ENCODE results near the gene CAPRIN1.
"Not testable (repeated sequence)": the region's sequence is repeated elsewhere in the genome, so short reads cannot be mapped to it uniquely, and the experiment has no call there.

The CAPRIN1 gene

DNA sequence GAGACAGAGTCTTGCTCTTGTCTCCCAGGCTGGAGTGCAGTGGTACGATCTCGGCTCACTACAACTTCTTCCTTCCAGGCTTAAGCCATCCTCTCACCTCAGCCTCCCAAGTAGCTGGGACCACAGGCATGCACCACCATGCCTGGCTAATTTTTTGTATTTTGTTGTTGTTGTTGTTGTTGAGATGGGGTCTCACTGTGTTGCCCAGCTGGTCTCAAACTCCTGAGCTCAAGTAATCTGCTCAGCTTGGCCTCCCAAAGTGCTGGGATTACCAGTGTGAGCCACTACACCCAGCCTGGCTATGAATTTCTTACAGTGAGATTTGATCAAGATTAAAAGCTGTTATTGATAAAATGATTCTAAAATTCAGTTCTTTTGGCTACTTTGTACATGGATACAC lies 43.4 kb downstream of the CAPRIN1 start:
- not testable (repeated sequence) for H3K9ac ChIP-seq (ENCODE audit: low read length in 2 of 2); H3K4me3 ChIP-seq (ENCODE audit: low read length in 2 of 2)
- H3K36me3 ChIP-seq (ENCODE audit: control insufficient read depth in 2 of 2, insufficient read depth in 2 of 2, low read length in 2 of 2): peaks cover 55 to 65% of the 10 kb centered on the region in 2 donors

DNA sequence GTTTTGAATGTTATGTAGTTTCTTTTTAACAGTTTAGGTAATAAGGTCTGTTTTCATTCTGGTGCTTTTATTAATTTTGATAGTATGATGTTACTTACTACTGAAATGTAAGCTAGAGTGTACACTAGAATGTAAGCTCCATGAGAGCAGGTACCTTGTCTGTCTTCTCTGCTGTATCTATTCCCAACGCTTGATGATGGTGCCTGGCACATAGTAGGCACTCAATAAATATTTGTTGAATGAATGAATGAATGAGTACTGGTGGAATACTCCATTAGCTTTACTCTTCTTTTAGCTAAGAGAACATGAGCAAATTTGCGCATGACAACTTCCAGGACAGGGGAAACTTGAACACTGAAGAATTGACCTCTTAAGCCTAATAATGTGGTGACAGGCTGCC lies 47.3 kb downstream of the CAPRIN1 start:
- no peak overlapping the region for H3K4me3 ChIP-seq (ENCODE audit: low read length in 2 of 2)
- H3K9me3 ChIP-seq (ENCODE audit: control insufficient read depth in 2 of 2, low read length in 2 of 2): no peaks in the 10 kb centered on the region
- no peak overlapping the region for H3K27ac ChIP-seq (ENCODE audit: low read length)
- no peaks in the 10 kb centered on the region for H3K4me1 ChIP-seq (ENCODE audit: control insufficient read depth, insufficient read depth, low read length)
- H3K9ac ChIP-seq (ENCODE audit: low read length in 2 of 2): no peak overlapping the region
- H3K36me3 ChIP-seq (ENCODE audit: control insufficient read depth in 2 of 2, insufficient read depth in 2 of 2, low read length in 2 of 2): peaks cover 35 to 51% of the 10 kb centered on the region in 2 donors
- no peaks in the 10 kb centered on the region for H3K27me3 ChIP-seq (ENCODE audit: control insufficient read depth in 1 of 2, insufficient read depth in 2 of 2, low read length in 2 of 2)

More for the DNA sequence above, 43.4 kb downstream of the CAPRIN1 start:
- not testable (repeated sequence) for H3K4me1 ChIP-seq (ENCODE audit: control insufficient read depth, insufficient read depth, low read length); H3K9me3 ChIP-seq (ENCODE audit: control insufficient read depth in 2 of 2, low read length in 2 of 2); H3K27me3 ChIP-seq (ENCODE audit: control insufficient read depth in 1 of 2, insufficient read depth in 2 of 2, low read length in 2 of 2); H3K27ac ChIP-seq (ENCODE audit: low read length)

GRCh38 chr11:34104680-34105078 lies 53.1 kb downstream of the CAPRIN1 start:
- peaks cover 16% of the 10 kb centered on the region for H3K4me1 ChIP-seq (ENCODE audit: control insufficient read depth, insufficient read depth, low read length)
- H3K9ac ChIP-seq (ENCODE audit: low read length in 2 of 2): peak overlapping the region; percentile 97 to 100
- peak overlapping the region; percentile 99 for H3K27ac ChIP-seq (ENCODE audit: low read length)
- H3K4me3 ChIP-seq (ENCODE audit: low read length in 2 of 2): peak overlapping the region; percentile 95 to 98
- H3K9me3 ChIP-seq (ENCODE audit: control insufficient read depth in 2 of 2, low read length in 2 of 2): no peaks in the 10 kb centered on the region
- H3K27me3 ChIP-seq (ENCODE audit: control insufficient read depth in 1 of 2, insufficient read depth in 2 of 2, low read length in 2 of 2): no peaks in the 10 kb centered on the region
- peaks cover 16 to 29% of the 10 kb centered on the region in 2 donors for H3K36me3 ChIP-seq (ENCODE audit: control insufficient read depth in 2 of 2, insufficient read depth in 2 of 2, low read length in 2 of 2)

GRCh38 chr11:34105079-34105956 lies 53.8 kb downstream of the CAPRIN1 start, which contains the start of gene NAT10:
NAT10 (plus strand) TSS chr11:34105629; CDS start chr11:34108226, 2,597 bp downstream.
- peak within 1 kb of the TSS; percentile 99 for H3K27ac ChIP-seq (ENCODE audit: low read length)
- H3K4me3 ChIP-seq (ENCODE audit: low read length in 2 of 2): peak within 1 kb of the TSS; percentile 95 to 98
- H3K4me1 ChIP-seq (ENCODE audit: control insufficient read depth, insufficient read depth, low read length): peaks cover 16% of the 10 kb centered on the region
- H3K36me3 ChIP-seq (ENCODE audit: control insufficient read depth in 2 of 2, insufficient read depth in 2 of 2, low read length in 2 of 2): peaks cover 17 to 29% of the 10 kb centered on the region in 2 donors
- H3K9me3 ChIP-seq (ENCODE audit: control insufficient read depth in 2 of 2, low read length in 2 of 2): no peaks in the 10 kb centered on the region
- peak within 1 kb of the TSS; percentile 97 to 100 for H3K9ac ChIP-seq (ENCODE audit: low read length in 2 of 2)
- H3K27me3 ChIP-seq (ENCODE audit: control insufficient read depth in 1 of 2, insufficient read depth in 2 of 2, low read length in 2 of 2): no peaks in the 10 kb centered on the region

GRCh38 chr11:34105957-34106504 lies 54.5 kb downstream of the CAPRIN1 start:
- Histone ChIP-seq H3K4me1 (ENCODE audit: control insufficient read depth, insufficient read depth, low read length) (peaks cover 16% of the 10 kb centered on the region), H3K27ac (ENCODE audit: low read length) (peak overlapping the region; percentile 99), H3K9me3 (ENCODE audit: control insufficient read depth in 2 of 2, low read length in 2 of 2) (no peaks in the 10 kb centered on the region), H3K9ac (ENCODE audit: low read length in 2 of 2) (peak overlapping the region; percentile 97 to 100), H3K27me3 (ENCODE audit: control insufficient read depth in 1 of 2, insufficient read depth in 2 of 2, low read length in 2 of 2) (no peaks in the 10 kb centered on the region), H3K4me3 (ENCODE audit: low read length in 2 of 2) (peak overlapping the region; percentile 95 to 98), H3K36me3 (ENCODE audit: control insufficient read depth in 2 of 2, insufficient read depth in 2 of 2, low read length in 2 of 2) (peaks cover 18 to 31% of the 10 kb centered on the region in 2 donors)

DNA sequence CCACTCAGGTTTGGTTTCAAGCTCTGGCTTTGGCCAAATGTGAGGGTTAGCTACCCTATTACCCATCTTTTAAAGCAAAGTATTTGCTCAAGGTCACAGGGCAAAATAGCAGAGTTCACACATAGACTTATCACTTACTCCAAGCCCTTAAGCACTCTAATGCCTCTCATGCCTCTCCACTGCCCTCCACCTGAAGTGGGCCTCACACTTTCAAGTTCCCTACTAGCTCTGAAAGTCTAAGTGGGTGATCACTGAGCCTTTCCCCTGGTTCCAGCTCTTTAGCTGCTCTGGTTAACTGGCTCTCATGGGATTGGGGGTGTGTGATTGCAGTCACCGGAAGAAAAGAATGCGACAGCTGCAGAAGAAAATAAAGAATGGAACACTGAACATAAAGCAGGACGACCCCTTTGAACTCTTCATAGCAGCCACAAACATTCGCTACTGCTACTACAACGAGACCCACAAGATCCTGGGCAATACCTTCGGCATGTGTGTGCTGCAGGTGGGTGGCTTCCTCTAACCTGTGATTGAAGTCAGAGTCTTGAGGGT lies 60.3 kb downstream of the CAPRIN1 start:
- Histone ChIP-seq H3K9me3 (ENCODE audit: control insufficient read depth in 2 of 2, low read length in 2 of 2) (no peaks in the 10 kb centered on the region), H3K4me1 (ENCODE audit: control insufficient read depth, insufficient read depth, low read length) (peaks cover under 1% of the 10 kb centered on the region), H3K27me3 (ENCODE audit: control insufficient read depth in 1 of 2, insufficient read depth in 2 of 2, low read length in 2 of 2) (no peaks in the 10 kb centered on the region), H3K27ac (ENCODE audit: low read length) (no peak overlapping the region), H3K36me3 (ENCODE audit: control insufficient read depth in 2 of 2, insufficient read depth in 2 of 2, low read length in 2 of 2) (peaks cover 54 to 73% of the 10 kb centered on the region in 2 donors), H3K9ac (ENCODE audit: low read length in 2 of 2) (no peak overlapping the region), H3K4me3 (ENCODE audit: low read length in 2 of 2) (no peak overlapping the region)

- Histone ChIP-seq H3K4me1 (ENCODE audit: control insufficient read depth, insufficient read depth, low read length) (no peaks in the 10 kb centered on the region), H3K36me3 (ENCODE audit: control insufficient read depth in 2 of 2, insufficient read depth in 2 of 2, low read length in 2 of 2) (peaks cover 71 to 78% of the 10 kb centered on the region in 2 donors), H3K27ac (ENCODE audit: low read length) (no peak overlapping the region), H3K4me3 (ENCODE audit: low read length in 2 of 2) (no peak overlapping the region), H3K9ac (ENCODE audit: low read length in 2 of 2) (no peak overlapping the region), H3K9me3 (ENCODE audit: control insufficient read depth in 2 of 2, low read length in 2 of 2) (no peaks in the 10 kb centered on the region), H3K27me3 (ENCODE audit: control insufficient read depth in 1 of 2, insufficient read depth in 2 of 2, low read length in 2 of 2) (no peaks in the 10 kb centered on the region)
Observed at GRCh38 chr11:34114014-34114413, 62.5 kb downstream of the CAPRIN1 start.

DNA sequence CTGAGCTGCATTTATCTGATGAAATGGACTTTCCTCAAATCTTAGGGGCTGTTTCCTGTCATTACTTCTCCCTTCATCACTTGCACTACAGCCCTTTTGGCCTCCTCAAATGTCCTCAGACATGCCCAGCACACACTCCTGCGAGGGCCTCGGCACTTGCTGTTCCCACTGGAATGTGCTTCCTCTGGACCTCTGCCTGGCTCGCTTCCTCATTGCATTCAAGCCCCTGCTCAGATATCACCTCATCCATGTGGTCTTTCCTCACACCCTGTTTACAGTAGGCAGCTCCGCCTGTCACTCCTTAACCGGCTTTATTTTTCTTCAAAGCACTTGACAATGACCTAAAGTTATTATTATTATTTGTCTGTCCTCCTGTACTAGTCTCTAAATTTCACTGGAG lies 62.9 kb downstream of the CAPRIN1 start:
- Histone ChIP-seq H3K36me3 (ENCODE audit: control insufficient read depth in 2 of 2, insufficient read depth in 2 of 2, low read length in 2 of 2) (peaks cover 72 to 78% of the 10 kb centered on the region in 2 donors), H3K27ac (ENCODE audit: low read length) (no peak overlapping the region), H3K9ac (ENCODE audit: low read length in 2 of 2) (no peak overlapping the region), H3K9me3 (ENCODE audit: control insufficient read depth in 2 of 2, low read length in 2 of 2) (no peaks in the 10 kb centered on the region), H3K27me3 (ENCODE audit: control insufficient read depth in 1 of 2, insufficient read depth in 2 of 2, low read length in 2 of 2) (no peaks in the 10 kb centered on the region), H3K4me3 (ENCODE audit: low read length in 2 of 2) (no peak overlapping the region), H3K4me1 (ENCODE audit: control insufficient read depth, insufficient read depth, low read length) (no peaks in the 10 kb centered on the region)

- Histone ChIP-seq H3K4me1 (ENCODE audit: control insufficient read depth, insufficient read depth, low read length) (no peaks in the 10 kb centered on the region), H3K4me3 (ENCODE audit: low read length in 2 of 2) (no peak overlapping the region), H3K36me3 (ENCODE audit: control insufficient read depth in 2 of 2, insufficient read depth in 2 of 2, low read length in 2 of 2) (peaks cover 59% of the 10 kb centered on the region in 2 donors), H3K27ac (ENCODE audit: low read length) (no peak overlapping the region), H3K27me3 (ENCODE audit: control insufficient read depth in 1 of 2, insufficient read depth in 2 of 2, low read length in 2 of 2) (no peaks in the 10 kb centered on the region), H3K9me3 (ENCODE audit: control insufficient read depth in 2 of 2, low read length in 2 of 2) (no peaks in the 10 kb centered on the region), H3K9ac (ENCODE audit: low read length in 2 of 2) (no peak overlapping the region)
Observed at GRCh38 chr11:34120651-34121050, 69.1 kb downstream of the CAPRIN1 start.

DNA sequence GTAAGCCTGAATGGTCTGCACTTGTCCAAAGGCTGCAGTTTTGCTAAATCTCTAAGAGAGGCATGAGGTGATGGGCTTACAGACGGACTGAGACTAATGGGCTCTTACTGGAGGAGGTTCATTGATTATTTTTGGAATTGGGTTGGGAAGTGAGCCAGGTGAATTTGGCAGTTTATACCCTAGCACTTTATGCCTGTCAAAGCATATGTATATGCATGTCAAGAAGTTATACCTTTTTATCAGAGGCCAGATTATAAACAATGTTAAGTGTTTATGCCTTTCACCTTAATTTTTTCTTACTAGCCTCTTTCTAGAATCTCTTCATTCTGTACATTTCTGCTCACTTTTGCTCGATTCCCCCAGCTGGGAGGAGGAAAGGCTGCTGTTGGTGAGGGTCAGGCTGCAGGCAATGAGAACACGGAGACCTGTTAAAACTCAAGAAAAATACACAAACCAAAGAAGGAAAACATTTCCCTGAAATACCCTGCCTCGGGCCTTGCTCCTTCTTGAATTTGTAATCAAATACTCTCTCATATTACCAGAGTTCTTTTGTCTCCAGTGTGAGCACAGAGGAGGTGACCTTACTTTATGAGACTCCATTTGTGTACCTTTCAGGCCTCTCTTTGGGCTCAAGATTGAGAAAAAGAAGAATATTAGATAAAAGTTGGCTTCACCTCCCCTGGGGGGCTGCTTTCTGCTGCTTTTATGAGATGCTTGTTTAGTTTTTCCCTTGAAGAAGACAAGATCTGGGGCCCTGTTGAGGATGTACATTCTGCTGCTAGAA lies 73.5 kb downstream of the CAPRIN1 start:
- Histone ChIP-seq H3K36me3 (ENCODE audit: control insufficient read depth in 2 of 2, insufficient read depth in 2 of 2, low read length in 2 of 2) (peaks cover 48 to 52% of the 10 kb centered on the region in 2 donors), H3K9ac (ENCODE audit: low read length in 2 of 2) (no peak overlapping the region), H3K27me3 (ENCODE audit: control insufficient read depth in 1 of 2, insufficient read depth in 2 of 2, low read length in 2 of 2) (no peaks in the 10 kb centered on the region), H3K4me3 (ENCODE audit: low read length in 2 of 2) (no peak overlapping the region), H3K27ac (ENCODE audit: low read length) (no peak overlapping the region), H3K9me3 (ENCODE audit: control insufficient read depth in 2 of 2, low read length in 2 of 2) (no peaks in the 10 kb centered on the region), H3K4me1 (ENCODE audit: control insufficient read depth, insufficient read depth, low read length) (no peaks in the 10 kb centered on the region)
